GM12878 (cell line): Measurements from ENCODE around the gene ZBTB38. TPM values are rescaled to one million over a fixed set of nuclear protein-coding genes. Genes with fewer than 3 reads are reported as not detected.

Source experiments
- CBX3 ChIP-seq: fragments of 200-600 bp; sonication (generic); IDR thresholded peaks from 2 replicates; pipeline ENCODE4 v1.6.1; 2016; ENCODE audit warnings: low read depth, borderline replicate concordance
- CBX5 ChIP-seq: sonication (generic); IDR thresholded peaks from 2 replicates; pipeline ENCODE4 v1.6.1; 2016; ENCODE audit warnings: low read depth, moderate library complexity, mild to moderate bottlenecking, inconsistent platforms
- ESRRA ChIP-seq: IDR thresholded peaks from 2 replicates; pipeline ENCODE4 v1.6.1; 2012; ENCODE audit warnings: mild to moderate bottlenecking, low read length, improper control_type of control experiment
- FOXM1 ChIP-seq: IDR thresholded peaks from 2 replicates; pipeline ENCODE4 v1.6.1; 2012; ENCODE audit warnings: low read depth, mild to moderate bottlenecking, inconsistent platforms, low read length, moderate library complexity
- MEF2A ChIP-seq: IDR thresholded peaks from 2 replicates; pipeline ENCODE4 v1.6.1; 2011; ENCODE audit warnings: low read depth, mild to moderate bottlenecking, low read length, moderate library complexity; ENCODE audit not compliant: insufficient read depth
- MEF2B ChIP-seq: fragments of 450-650 bp; IDR thresholded peaks from 2 replicates; pipeline ENCODE4 v1.6.1; 2018; ENCODE audit warnings: mild to moderate bottlenecking, moderate library complexity; ENCODE audit not compliant: partially characterized antibody, poor library complexity, severe bottlenecking
- MTA3 ChIP-seq: IDR thresholded peaks from 2 replicates; pipeline ENCODE4 v1.6.1; 2012; ENCODE audit warnings: low read length, inconsistent platforms, borderline replicate concordance
- MXI1 ChIP-seq: fragments of 150-350 bp; IDR thresholded peaks from 2 replicates; pipeline ENCODE4 v1.6.1; 2011; ENCODE audit warnings: low read depth, mild to moderate bottlenecking, inconsistent platforms, low read length, improper control_type of control experiment
- MYB ChIP-seq: fragments of 150-350 bp; IDR thresholded peaks from 2 replicates; pipeline ENCODE4 v1.6.1; 2014; ENCODE audit warnings: mild to moderate bottlenecking, low read depth, low read length, borderline replicate concordance
- POLR2A ChIP-seq: IDR thresholded peaks from 2 replicates; pipeline ENCODE4 v1.6.1; 2011; ENCODE audit warnings: low read depth, mild to moderate bottlenecking, low read length
- POU2F2 ChIP-seq: IDR thresholded peaks from 3 replicates; pipeline ENCODE4 v1.6.1; 2011; ENCODE audit warnings: low read depth, mild to moderate bottlenecking, low read length, borderline replicate concordance
- RELB ChIP-seq: fragments of 450-650 bp; IDR thresholded peaks from 2 replicates; pipeline ENCODE4 v1.6.1; 2017; ENCODE audit warnings: low read depth, mild to moderate bottlenecking, moderate library complexity
- SUZ12 ChIP-seq: fragments of 200-600 bp; sonication (generic); IDR thresholded peaks from one replicate; pipeline ENCODE4 v1.6.1; 2018; ENCODE audit warnings: antibody characterized with exemption, mild to moderate bottlenecking; ENCODE audit not compliant: unreplicated experiment
- ZBTB4 ChIP-seq: fragments of 450-650 bp; formaldehyde crosslinking; IDR thresholded peaks from 2 replicates; pipeline ENCODE4 v1.4.0; 2022; ENCODE audit warnings: mild to moderate bottlenecking, moderate library complexity
- ZSCAN29 ChIP-seq: fragments of 450-650 bp; IDR thresholded peaks from 2 replicates; pipeline ENCODE4 v1.6.1; 2017; ENCODE audit warnings: mild to moderate bottlenecking, moderate library complexity
- polyA plus RNA-seq, 11 experiments: library from polyadenylated mRNA; depleted of rRNA in 4 of 11; unstranded in 6 of 11; stranded (reverse) in 5 of 11; fragments of >200 nt; fragmentation: Nextera tagmentation in 4 of 11; fragmentation: Illumina TruSeq in 1 of 11; extraction: Ambion mirVana in 4 of 11; extraction: Trizol in 1 of 11; gene quantifications; 1 replicate in 1 of 11; 2 replicates in 10 of 11; pipeline versions ENCODE4 v1.2.1 to v1.2.3, GENCODE V29; 2011 to 2016; ENCODE audit warnings: inconsistent platforms in 2 of 11, missing spikeins in 2 of 11, low read depth in 1 of 11
- total RNA-seq, 4 experiments: library from RNA; depleted of rRNA in 3 of 4; stranded (reverse); fragments of >200 nt in 3 of 4; fragmentation: Illumina TruSeq in 1 of 4; extraction: Trizol in 1 of 4; gene quantifications; 2 replicates each; pipeline versions ENCODE4 v1.2.1 to v1.2.3, GENCODE V29; 2013 to 2021
- TF ChIP-seq, protein P1 (sequence below): fragments of 450-650 bp; formaldehyde crosslinking; IDR thresholded peaks from 2 replicates; pipeline ENCODE4 v1.4.0; 2020; ENCODE audit warnings: mild to moderate bottlenecking, moderate library complexity
- TF ChIP-seq, protein P2 (sequence below): fragments of 150-350 bp; IDR thresholded peaks from 2 replicates; pipeline ENCODE4 v1.6.1; 2016; ENCODE audit warnings: low read depth, low read length

Gene ZBTB38
- total and polyA plus RNA-seq, 10 of the 15 experiments (the other 5 are each of a cell fraction or from before 2014, with no cell fraction given) = 34.2 to 115 (median 88.6) TPM

- TF ChIP-seq RELB (no peak), CBX3 (no peak), MTA3 (no peak), CBX5 (no peak), ZBTB4 (CRISPR knock-in tag) (no peak), MEF2B (no peak), SUZ12 (no peak), POLR2A (no peak), ZSCAN29 (no peak), POU2F2 (no peak), ESRRA (no peak), MYB (no peak), FOXM1 (no peak), MEF2A (no peak), MXI1 (no peak)
- TF ChIP-seq, protein P1, sequence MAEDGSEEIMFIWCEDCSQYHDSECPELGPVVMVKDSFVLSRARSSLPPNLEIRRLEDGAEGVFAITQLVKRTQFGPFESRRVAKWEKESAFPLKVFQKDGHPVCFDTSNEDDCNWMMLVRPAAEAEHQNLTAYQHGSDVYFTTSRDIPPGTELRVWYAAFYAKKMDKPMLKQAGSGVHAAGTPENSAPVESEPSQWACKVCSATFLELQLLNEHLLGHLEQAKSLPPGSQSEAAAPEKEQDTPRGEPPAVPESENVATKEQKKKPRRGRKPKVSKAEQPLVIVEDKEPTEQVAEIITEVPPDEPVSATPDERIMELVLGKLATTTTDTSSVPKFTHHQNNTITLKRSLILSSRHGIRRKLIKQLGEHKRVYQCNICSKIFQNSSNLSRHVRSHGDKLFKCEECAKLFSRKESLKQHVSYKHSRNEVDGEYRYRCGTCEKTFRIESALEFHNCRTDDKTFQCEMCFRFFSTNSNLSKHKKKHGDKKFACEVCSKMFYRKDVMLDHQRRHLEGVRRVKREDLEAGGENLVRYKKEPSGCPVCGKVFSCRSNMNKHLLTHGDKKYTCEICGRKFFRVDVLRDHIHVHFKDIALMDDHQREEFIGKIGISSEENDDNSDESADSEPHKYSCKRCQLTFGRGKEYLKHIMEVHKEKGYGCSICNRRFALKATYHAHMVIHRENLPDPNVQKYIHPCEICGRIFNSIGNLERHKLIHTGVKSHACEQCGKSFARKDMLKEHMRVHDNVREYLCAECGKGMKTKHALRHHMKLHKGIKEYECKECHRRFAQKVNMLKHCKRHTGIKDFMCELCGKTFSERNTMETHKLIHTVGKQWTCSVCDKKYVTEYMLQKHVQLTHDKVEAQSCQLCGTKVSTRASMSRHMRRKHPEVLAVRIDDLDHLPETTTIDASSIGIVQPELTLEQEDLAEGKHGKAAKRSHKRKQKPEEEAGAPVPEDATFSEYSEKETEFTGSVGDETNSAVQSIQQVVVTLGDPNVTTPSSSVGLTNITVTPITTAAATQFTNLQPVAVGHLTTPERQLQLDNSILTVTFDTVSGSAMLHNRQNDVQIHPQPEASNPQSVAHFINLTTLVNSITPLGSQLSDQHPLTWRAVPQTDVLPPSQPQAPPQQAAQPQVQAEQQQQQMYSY (CRISPR knock-in tag) = no peak
- TF ChIP-seq, protein P2, sequence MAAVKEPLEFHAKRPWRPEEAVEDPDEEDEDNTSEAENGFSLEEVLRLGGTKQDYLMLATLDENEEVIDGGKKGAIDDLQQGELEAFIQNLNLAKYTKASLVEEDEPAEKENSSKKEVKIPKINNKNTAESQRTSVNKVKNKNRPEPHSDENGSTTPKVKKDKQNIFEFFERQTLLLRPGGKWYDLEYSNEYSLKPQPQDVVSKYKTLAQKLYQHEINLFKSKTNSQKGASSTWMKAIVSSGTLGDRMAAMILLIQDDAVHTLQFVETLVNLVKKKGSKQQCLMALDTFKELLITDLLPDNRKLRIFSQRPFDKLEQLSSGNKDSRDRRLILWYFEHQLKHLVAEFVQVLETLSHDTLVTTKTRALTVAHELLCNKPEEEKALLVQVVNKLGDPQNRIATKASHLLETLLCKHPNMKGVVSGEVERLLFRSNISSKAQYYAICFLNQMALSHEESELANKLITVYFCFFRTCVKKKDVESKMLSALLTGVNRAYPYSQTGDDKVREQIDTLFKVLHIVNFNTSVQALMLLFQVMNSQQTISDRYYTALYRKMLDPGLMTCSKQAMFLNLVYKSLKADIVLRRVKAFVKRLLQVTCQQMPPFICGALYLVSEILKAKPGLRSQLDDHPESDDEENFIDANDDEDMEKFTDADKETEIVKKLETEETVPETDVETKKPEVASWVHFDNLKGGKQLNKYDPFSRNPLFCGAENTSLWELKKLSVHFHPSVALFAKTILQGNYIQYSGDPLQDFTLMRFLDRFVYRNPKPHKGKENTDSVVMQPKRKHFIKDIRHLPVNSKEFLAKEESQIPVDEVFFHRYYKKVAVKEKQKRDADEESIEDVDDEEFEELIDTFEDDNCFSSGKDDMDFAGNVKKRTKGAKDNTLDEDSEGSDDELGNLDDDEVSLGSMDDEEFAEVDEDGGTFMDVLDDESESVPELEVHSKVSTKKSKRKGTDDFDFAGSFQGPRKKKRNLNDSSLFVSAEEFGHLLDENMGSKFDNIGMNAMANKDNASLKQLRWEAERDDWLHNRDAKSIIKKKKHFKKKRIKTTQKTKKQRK = no peak
Observed at GRCh38 chr3:141386126-141386488, 17.8 kb downstream of the ZBTB38 start (continued).
